GM23338 (cell line): ENCODE results near the gene PRR35.
A peak's percentile ranks its signal among the peaks of the same experiment; 100 is the strongest.

Experiments
- CREB1 ChIP-seq: fragments of 250-450 bp; sonication (Bioruptor Pico); IDR thresholded peaks from 2 replicates; pipeline ENCODE4 v1.5.0; 2020; ENCODE audit warnings: low read depth, mild to moderate bottlenecking, moderate library complexity
- CTCF ChIP-seq, 2 experiments: fragments of 200-600 bp in 1 of 2; sonication (generic) in 1 of 2; conservative IDR thresholded peaks; 2 replicates each; pipeline versions ENCODE4 v1.5.1 to v1.6.1; 2016 to 2017; ENCODE audit warnings: antibody characterized with exemption in 2 of 2, low read depth in 2 of 2, mild to moderate bottlenecking in 2 of 2, moderate library complexity in 1 of 2
- EZH2 ChIP-seq: fragments of 200-600 bp; sonication (generic); IDR thresholded peaks from one replicate; pipeline ENCODE4 v1.8.0; 2017; ENCODE audit warnings: antibody characterized with exemption, mild to moderate bottlenecking, low read depth; ENCODE audit not compliant: unreplicated experiment
- EZH2phosphoT487 ChIP-seq: fragments of 200-600 bp; sonication (generic); IDR thresholded peaks from one replicate; pipeline ENCODE4 v1.8.1; 2018; ENCODE audit warnings: antibody characterized with exemption; ENCODE audit not compliant: unreplicated experiment
- NANOG ChIP-seq: IDR thresholded peaks from 2 replicates; pipeline ENCODE4 v1.6.1; 2016; ENCODE audit warnings: antibody characterized with exemption, borderline replicate concordance
- POLR2AphosphoS5 ChIP-seq: IDR thresholded peaks from 2 replicates; pipeline ENCODE4 v1.6.1; 2016; ENCODE audit warnings: antibody characterized with exemption, low read depth
- ZNF331 ChIP-seq: fragments of 250-450 bp; sonication (Bioruptor Pico); IDR thresholded peaks from 2 replicates; pipeline ENCODE4 v1.5.0; 2020; ENCODE audit warnings: low read depth, mild to moderate bottlenecking, moderate library complexity
- TF ChIP-seq, protein P1 (sequence below): IDR thresholded peaks from one replicate; pipeline ENCODE4 v1.6.1; 2018; ENCODE audit warnings: antibody characterized with exemption; ENCODE audit not compliant: unreplicated experiment

GRCh38 chr16:559411-560203, 587 bp upstream of the PRR35 start:
- TF ChIP-seq CTCF (conservative IDR thresholded peaks at IDR 0.05; ENCODE audit: low read depth in 2 of 2) = no peak
- no peak for TF ChIP-seq ZNF331 (CRISPR knock-in tag)
- no peak for TF ChIP-seq EZH2phosphoT487
- peak; percentile 53 for TF ChIP-seq EZH2
- TF ChIP-seq POLR2AphosphoS5 = no peak
- TF ChIP-seq, protein P1, sequence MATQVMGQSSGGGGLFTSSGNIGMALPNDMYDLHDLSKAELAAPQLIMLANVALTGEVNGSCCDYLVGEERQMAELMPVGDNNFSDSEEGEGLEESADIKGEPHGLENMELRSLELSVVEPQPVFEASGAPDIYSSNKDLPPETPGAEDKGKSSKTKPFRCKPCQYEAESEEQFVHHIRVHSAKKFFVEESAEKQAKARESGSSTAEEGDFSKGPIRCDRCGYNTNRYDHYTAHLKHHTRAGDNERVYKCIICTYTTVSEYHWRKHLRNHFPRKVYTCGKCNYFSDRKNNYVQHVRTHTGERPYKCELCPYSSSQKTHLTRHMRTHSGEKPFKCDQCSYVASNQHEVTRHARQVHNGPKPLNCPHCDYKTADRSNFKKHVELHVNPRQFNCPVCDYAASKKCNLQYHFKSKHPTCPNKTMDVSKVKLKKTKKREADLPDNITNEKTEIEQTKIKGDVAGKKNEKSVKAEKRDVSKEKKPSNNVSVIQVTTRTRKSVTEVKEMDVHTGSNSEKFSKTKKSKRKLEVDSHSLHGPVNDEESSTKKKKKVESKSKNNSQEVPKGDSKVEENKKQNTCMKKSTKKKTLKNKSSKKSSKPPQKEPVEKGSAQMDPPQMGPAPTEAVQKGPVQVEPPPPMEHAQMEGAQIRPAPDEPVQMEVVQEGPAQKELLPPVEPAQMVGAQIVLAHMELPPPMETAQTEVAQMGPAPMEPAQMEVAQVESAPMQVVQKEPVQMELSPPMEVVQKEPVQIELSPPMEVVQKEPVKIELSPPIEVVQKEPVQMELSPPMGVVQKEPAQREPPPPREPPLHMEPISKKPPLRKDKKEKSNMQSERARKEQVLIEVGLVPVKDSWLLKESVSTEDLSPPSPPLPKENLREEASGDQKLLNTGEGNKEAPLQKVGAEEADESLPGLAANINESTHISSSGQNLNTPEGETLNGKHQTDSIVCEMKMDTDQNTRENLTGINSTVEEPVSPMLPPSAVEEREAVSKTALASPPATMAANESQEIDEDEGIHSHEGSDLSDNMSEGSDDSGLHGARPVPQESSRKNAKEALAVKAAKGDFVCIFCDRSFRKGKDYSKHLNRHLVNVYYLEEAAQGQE = no peak
- TF ChIP-seq NANOG = no peak
- no peak for TF ChIP-seq CREB1 (CRISPR knock-in tag)
